Measurements from ENCODE around the gene ACCSL.

- no peak for TF ChIP-seq PATZ1 (CRISPR knock-in tag; IDR thresholded peaks at IDR 0.05; ENCODE audit: borderline replicate concordance)
- no peak for TF ChIP-seq CREB5 (CRISPR knock-in tag; IDR thresholded peaks at IDR 0.05; ENCODE audit: low read depth)
- no peak for TF ChIP-seq OSR1 (CRISPR knock-in tag; IDR thresholded peaks at IDR 0.05)
- TF ChIP-seq TOX (CRISPR knock-in tag; IDR thresholded peaks at IDR 0.05; ENCODE audit: borderline replicate concordance), result no peak
- TF ChIP-seq RARB (CRISPR knock-in tag; IDR thresholded peaks at IDR 0.05), result no peak
- no peak for TF ChIP-seq CSRNP3 (CRISPR knock-in tag; IDR thresholded peaks at IDR 0.05)
- no peak for TF ChIP-seq TSHZ2 (CRISPR knock-in tag; IDR thresholded peaks at IDR 0.05)
These were observed 19.0 kb downstream of the ACCSL start for GRCh38 chr11:44066732-44067141.
